Left lung (tissue), 10 donors: ENCODE results near the gene SERP2. TPM values are rescaled to one million over a fixed set of nuclear protein-coding genes. Genes with fewer than 3 reads are reported as not detected.

Experiments used
- ATAC-seq: fragments of 200-7000 bp; cut with Tn5 transposase; one replicate; pipeline ENCODE4 v1.9.1; 2020; ENCODE audit warnings: moderate library complexity
- DNase-seq, 4 donors: peaks; one replicate each; pipeline ENCODE4 v3.0.0-alpha.2; 2013 to 2020
- H3K27ac ChIP-seq, 2 donors: fragments of 200-600 bp; sonication (generic) in 1 of 2; one replicate each; pipeline versions ENCODE4 v1.5.0 to v1.8.0; 2020 to 2021
- H3K27me3 ChIP-seq, 2 donors: fragments of 200-600 bp; sonication (generic) in 1 of 2; one replicate each; pipeline versions ENCODE4 v1.5.0 to v1.8.0; 2020 to 2021
- H3K36me3 ChIP-seq, 2 donors: fragments of 200-600 bp; sonication (generic) in 1 of 2; one replicate each; pipeline versions ENCODE4 v1.5.0 to v1.8.0; 2020 to 2021
- H3K4me1 ChIP-seq, 2 donors: fragments of 200-600 bp; one replicate each; pipeline ENCODE4 v1.8.0; 2021
- H3K4me3 ChIP-seq, 2 donors: fragments of 200-600 bp; sonication (generic) in 1 of 2; one replicate each; pipeline versions ENCODE4 v1.5.0 to v1.8.0; 2020 to 2021; ENCODE audit warnings: mild to moderate bottlenecking in 1 of 2
- H3K9me3 ChIP-seq, 2 donors: fragments of 200-600 bp; sonication (generic) in 1 of 2; one replicate each; pipeline versions ENCODE4 v1.5.0 to v1.8.0; 2020 to 2021
- intact Hi-C, 2 donors: fragments of 100-400 bp; cut with DNase I; formaldehyde crosslinking; loops; one replicate each; pipeline versions ENCODE4 v1.11.2 to v1.14.2; 2022
- polyA plus RNA-seq, 6 donors: library from polyadenylated mRNA; unstranded; fragments of 120-200 nt; gene quantifications; one replicate each; pipeline ENCODE4 v1.2.1, GENCODE V29; 2013; ENCODE audit not compliant: insufficient read length in 6 of 6
- total RNA-seq, 2 donors: library from RNA; stranded (reverse); fragmentation: NEBNext Ultra II Directional; extraction: Animal tissue kit (Norgen Biotek cat#: 25700); gene quantifications; one replicate each; pipeline ENCODE4 v1.2.1, GENCODE V29; 2021
- TF ChIP-seq, protein P1 (sequence below), 2 donors: fragments of 200-600 bp; sonication (generic) in 1 of 2; IDR thresholded peaks; one replicate each; pipeline versions ENCODE4 v1.5.0 to v1.8.0; 2021; ENCODE audit warnings: antibody characterized with exemption in 2 of 2
- donor health status: DM: no; HTN: yes; CAD: no.
- donor health status: DM: no; HTN: no; CAD: no.

Gene SERP2
- total and polyA plus RNA-seq, 8 donors = 1.9 to 9.8 (median 9.1) TPM

DNA sequence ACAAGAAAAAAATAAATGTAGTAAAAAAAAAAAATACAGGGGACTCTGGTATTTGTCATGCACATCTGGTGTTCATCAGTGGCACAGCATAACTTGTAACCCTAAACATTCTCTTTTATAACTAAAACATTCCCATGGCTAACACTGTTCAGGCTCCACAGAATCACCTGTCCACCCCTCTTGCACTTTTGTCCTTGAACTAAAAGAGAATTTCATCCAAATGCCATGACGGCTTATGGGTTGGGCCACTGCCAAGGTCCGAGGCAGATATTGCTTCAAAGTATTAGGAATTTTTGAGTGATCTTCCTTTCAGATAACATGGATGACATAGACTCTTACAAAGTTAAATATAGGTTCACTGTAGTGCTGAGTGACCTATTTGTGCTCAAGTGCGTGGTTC is 25.7 kb upstream of the SERP2 start:
- intact Hi-C loops = no loop called here
- Histone ChIP-seq H3K27ac (no peak overlapping the region), H3K27me3 (no peaks in the 10 kb centered on the region), H3K36me3 (no peaks in the 10 kb centered on the region), H3K9me3 (no peaks in the 10 kb centered on the region), H3K4me1 (no peaks in the 10 kb centered on the region), H3K4me3 (no peak overlapping the region)
- no peak for DNase-seq
- TF ChIP-seq, protein P1, sequence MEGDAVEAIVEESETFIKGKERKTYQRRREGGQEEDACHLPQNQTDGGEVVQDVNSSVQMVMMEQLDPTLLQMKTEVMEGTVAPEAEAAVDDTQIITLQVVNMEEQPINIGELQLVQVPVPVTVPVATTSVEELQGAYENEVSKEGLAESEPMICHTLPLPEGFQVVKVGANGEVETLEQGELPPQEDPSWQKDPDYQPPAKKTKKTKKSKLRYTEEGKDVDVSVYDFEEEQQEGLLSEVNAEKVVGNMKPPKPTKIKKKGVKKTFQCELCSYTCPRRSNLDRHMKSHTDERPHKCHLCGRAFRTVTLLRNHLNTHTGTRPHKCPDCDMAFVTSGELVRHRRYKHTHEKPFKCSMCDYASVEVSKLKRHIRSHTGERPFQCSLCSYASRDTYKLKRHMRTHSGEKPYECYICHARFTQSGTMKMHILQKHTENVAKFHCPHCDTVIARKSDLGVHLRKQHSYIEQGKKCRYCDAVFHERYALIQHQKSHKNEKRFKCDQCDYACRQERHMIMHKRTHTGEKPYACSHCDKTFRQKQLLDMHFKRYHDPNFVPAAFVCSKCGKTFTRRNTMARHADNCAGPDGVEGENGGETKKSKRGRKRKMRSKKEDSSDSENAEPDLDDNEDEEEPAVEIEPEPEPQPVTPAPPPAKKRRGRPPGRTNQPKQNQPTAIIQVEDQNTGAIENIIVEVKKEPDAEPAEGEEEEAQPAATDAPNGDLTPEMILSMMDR (IDR thresholded peaks at IDR 0.05) = no peak
- no peak for ATAC-seq

DNA sequence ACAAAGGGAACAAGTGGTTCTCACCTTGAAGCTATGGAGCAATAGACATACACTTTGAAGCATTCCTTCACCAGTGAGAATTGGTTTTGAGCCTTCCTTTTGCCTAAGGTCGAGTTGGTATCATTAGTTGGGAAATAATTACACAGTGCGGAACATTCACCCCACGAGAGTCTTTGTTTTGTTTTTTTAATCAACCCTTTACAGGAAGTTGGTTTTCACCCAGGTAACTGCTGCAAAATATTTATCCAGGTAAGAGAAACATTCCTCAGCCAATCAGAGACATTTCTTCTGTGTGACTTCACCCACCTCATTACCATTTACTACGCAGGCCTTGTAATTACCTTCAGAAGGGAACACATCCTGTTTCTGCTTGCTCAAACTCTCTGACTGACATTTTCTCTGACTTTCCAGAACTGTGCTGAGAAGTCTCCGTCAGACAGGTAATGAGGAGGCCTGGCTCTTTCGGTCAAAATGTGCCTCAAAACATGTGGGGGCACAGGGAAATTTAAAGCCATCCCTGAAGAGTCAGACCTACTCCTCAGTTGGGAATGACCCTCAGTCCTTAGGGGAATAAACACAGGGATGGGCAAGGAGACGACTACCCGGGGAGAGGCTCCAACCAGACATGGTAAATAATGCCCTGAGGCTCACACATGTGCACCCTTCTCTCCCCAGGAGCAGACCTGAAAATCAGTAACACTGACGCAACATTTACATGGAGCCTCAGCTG is 22.7 kb upstream of the SERP2 start:
- Histone ChIP-seq H3K27me3 (no peaks in the 10 kb centered on the region), H3K4me3 (no peak overlapping the region), H3K9me3 (no peaks in the 10 kb centered on the region), H3K36me3 (no peaks in the 10 kb centered on the region), H3K4me1 (no peaks in the 10 kb centered on the region), H3K27ac (peak overlapping the region; percentile 65 to 79)
- ATAC-seq (peak; percentile 93), DNase-seq (peak in 1 of 4 donors; percentile 35)
- TF ChIP-seq, protein P1 (IDR thresholded peaks at IDR 0.05) = no peak
- intact Hi-C loops = no loop called here

DNA sequence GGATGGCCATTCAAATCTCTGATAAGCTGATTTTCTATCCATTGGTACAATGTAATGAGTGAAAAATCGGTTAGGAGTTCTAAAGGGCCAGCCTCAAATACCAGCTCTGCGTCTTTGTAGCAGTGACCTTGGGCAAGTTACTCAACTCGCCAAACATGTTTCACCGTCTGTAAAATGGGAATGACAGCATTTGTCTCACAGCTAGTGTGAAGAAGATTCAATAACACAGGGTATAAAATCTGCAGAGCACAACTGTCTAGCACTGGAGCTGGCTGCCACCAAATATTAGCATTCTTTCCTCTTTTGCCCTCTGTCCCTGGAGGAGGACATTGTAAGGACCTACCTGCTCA is 22.1 kb upstream of the SERP2 start:
- intact Hi-C loops = no loop called here
- no peaks in the 10 kb centered on the region for H3K9me3 ChIP-seq
- no peaks in the 10 kb centered on the region for H3K27me3 ChIP-seq
- ATAC-seq (no peak), DNase-seq (no peak)
- H3K36me3 ChIP-seq = no peaks in the 10 kb centered on the region
- peak overlapping the region; percentile 65 to 79 for H3K27ac ChIP-seq
- H3K4me3 ChIP-seq = no peak overlapping the region
- no peaks in the 10 kb centered on the region for H3K4me1 ChIP-seq
- TF ChIP-seq, protein P1 (IDR thresholded peaks at IDR 0.05) = no peak

DNA sequence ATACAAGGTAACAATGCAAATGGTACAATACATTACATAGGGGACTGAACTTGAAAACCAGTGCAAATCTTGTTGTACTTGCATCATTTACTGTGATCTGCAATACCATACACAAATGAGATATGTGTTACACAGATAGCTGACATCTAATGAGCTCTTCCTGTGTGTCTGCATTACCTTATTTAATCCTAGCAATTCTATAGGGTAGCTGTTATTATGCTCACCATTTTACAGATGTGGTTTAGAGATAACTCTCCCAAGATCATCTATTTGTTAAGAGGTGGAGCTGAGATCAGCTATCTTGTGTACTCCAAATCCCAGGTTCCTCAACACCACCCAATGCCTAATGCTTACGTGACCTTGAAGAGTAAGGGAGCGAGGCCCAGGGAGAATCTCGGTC is 21.4 kb upstream of the SERP2 start:
- H3K27ac ChIP-seq = peak overlapping the region in 1 of 2 donors; percentile 65
- no peak for ATAC-seq
- DNase-seq = no peak
- no peak overlapping the region for H3K4me3 ChIP-seq
- no peaks in the 10 kb centered on the region for H3K4me1 ChIP-seq
- H3K27me3 ChIP-seq = no peaks in the 10 kb centered on the region
- H3K9me3 ChIP-seq = no peaks in the 10 kb centered on the region
- no peaks in the 10 kb centered on the region for H3K36me3 ChIP-seq
- intact Hi-C loops = no loop called here
- TF ChIP-seq, protein P1 (IDR thresholded peaks at IDR 0.05) = no peak

DNA sequence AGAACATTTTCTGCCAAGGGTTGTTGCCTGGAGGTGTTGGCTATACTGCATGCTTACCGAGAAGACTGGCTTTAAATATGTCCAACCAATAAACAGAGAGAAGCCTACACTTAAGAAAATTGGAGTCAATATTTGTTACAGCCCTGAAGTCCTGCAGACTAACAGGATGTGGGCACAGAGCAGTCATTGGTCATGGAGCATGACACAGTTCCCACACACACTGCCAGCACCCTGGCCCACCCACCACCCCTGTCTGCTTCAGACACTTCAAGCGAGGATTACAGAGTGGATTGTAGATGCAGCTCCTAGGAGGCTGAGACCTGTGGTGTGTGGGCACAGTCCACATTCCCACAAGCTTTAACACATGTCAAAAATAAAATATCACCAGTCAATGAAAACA is 21.0 kb upstream of the SERP2 start:
- DNase-seq = no peak
- Histone ChIP-seq H3K36me3 (no peaks in the 10 kb centered on the region), H3K4me1 (no peaks in the 10 kb centered on the region), H3K27me3 (no peaks in the 10 kb centered on the region), H3K9me3 (no peaks in the 10 kb centered on the region), H3K4me3 (no peak overlapping the region), H3K27ac (no peak overlapping the region)
- TF ChIP-seq, protein P1 (IDR thresholded peaks at IDR 0.05) = no peak
- no peak for ATAC-seq
- intact Hi-C loops = no loop called here
